Measurements from ENCODE around the gene ITGBL1.

The ITGBL1 gene

DNA sequence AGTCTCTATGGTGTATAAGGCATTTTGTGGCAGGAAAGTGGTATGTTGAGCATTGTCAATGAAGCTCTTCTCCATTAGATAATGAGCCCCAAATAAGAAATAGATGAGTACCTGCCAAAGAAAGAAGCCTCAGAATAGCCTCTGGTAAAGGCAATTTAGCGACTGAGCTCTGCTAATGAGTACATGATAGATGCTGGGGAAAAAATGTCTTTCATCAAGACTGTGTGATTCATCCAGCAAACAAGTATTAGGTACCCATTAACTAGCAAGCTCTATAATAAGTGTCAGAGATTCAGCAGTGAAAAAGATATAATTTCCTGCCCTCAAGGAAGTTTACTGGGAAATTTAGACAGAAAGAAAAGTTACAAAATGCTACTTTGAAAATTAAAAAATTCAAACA, 294.6 kb downstream of the ITGBL1 start:
- no peak for DNase-seq (ENCODE audit: low read depth, low spot score)

DNA sequence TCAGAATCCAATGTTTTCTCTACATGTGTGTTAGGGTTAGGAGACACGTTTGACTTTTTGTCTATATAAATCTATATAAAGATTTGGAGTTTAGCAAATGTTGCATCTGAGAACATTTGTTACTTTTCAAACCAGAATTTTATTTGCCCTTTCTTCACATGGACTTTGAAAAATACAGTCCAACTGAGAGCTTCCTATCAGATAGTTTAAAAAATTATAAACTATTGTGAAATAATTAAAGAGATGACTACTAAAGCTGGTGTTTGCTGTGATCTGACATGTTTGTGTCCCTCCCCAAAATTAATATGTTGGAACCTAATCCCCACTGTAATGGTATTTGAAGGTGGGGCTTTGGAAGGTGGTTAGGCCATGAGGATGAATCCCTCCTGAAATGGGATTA, 297.1 kb downstream of the ITGBL1 start:
- DNase-seq (ENCODE audit: low read depth, low spot score) = no peak

DNA sequence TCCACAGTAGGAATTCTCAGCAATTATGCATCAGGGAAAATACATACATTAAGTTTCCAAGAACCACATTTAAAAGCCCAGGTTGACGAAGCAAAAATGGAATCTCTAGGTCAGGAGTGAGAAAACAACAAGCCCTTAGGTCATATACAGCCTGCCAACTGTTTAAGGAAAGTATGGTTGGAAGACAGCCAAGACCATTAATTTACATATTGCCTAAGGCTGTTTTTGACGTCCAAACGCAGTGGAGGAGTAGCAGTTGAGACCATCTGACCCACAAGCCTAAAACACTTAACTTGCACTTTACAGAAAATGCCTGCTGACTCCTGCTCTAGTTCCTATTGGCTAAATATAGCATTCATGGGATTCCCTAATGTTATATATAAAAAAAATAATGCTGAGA, 299.0 kb downstream of the ITGBL1 start:
- DNase-seq (ENCODE audit: low read depth, low spot score) = no peak

- no peak for DNase-seq (ENCODE audit: low read depth, low spot score)
Observed at GRCh38 chr13:101752432-101752831, 300.0 kb downstream of the ITGBL1 start.

DNA sequence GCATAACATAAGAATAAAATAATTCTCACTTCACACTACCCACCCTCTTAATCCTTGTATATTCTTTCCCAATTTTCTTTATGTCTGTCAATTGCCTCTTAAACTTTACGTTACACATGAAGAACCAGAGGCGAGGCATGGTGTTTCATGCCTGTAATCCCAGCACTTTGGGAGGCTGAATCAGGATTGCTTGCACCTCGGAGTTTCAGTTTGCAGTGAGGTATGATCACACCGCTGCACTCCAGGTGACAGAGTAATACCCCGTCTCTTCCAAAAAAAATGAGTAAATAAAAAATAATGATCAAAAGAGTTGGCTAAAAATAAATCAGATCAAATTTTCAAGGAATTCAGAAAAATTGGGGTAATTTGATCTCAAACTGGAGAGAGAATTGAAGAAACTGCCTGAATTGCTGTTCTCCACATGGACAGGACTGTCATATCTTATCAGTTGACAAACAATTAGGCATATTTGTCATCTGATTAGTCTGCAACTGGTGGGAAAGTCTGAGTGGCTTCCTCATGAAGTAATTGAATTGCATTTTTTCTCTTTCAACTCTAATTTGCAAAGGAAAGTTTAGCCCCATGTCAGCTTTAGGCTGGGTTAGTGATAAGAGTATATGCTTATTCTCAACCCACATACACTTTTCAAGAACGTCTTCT, 302.9 kb downstream of the ITGBL1 start:
- no peak for DNase-seq (ENCODE audit: low read depth, low spot score)

GRCh38 chr13:101757446-101758039, 305.1 kb downstream of the ITGBL1 start:
- no peak for DNase-seq (ENCODE audit: low read depth, low spot score)

- DNase-seq (ENCODE audit: low read depth, low spot score) = no peak
Observed at GRCh38 chr13:101763191-101763590, 310.7 kb downstream of the ITGBL1 start.
